Measurements from ENCODE around the gene P2RX7.
"Not testable (repeated sequence)": the region's sequence is repeated elsewhere in the genome, so short reads cannot be mapped to it uniquely, and the experiment has no call there.

Gene P2RX7

DNA sequence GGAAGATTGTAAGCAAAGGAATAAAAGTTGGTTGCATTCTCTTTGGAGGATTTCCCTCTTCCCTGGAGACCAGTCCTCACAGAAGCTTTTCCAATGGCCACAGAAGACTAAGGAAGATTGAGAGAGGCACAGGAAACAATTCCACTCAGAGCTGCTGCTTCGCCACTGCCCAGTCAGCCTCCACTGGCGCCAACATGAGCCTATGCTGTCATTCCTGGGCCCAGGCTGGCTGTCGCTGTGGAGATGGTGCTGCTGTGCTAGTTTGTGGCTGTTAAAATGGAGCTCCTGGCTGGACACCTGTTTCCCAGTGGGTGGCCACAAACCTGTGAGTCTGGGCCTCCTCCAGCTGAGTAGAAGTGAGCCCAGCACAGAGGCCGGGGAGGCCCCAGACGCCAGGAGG, 6.6 kb downstream of the P2RX7 start:
- DNase-seq: no peak

DNA sequence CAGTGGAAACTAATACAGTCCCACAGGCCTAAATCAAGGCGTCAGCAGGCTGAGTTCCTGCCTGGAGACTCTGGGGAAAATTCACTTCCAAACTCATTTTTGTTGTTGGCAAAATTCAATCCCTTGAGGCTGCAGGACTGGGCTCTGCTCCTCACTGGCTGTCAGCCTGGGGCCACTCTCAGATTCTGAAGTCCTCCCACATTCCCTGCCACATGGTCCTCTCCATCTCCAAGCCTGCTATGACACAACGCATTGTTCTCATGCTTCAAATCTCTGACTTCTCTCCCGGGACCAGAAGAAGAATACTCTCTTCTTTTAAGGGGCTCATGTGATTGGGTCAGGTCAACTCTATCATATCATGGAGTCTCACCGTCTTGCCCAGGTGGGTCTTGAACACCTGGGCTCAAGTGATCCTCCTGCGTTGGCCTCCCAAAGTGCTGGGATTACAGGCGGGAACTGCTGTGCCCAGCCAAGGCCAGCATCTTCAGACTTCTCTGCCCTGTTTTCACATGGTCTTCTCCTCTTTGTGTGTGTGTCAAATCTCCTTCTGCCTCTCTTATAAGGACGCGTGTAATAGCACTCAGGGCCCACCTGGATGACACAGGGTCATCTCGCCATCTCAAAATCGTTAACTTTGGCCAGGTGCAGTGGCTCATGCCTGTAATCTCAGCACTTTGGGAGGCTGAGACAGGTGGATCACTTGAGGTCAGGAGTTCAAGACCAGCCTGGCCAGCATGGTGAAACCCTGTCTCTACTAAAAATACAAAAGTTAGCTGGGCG, 9.7 kb downstream of the P2RX7 start:
- no peak for DNase-seq

DNA sequence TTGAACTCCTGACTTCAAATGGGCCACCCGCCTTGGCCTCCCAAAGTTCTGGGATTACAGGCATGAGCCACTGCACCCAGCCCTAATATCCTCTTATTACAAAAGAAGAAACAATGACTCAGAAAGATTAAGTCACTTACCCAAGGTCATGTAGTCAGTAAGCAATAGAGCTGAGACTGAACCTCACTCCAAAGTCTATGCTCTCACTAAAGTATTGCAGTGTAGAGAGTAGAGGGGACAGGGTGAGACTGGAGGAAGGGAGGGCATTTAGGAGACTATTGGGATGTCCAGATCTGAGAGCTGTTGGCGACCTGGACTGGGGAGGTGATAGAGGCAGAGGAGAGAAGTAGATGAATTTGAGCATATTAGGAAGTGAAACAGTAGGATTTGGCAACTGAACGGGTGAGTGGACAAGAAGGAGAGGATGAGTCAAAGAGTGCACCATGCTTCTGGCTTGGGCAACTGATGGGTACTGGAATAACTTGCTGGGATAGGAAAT, 11.8 kb downstream of the P2RX7 start:
- no peak for DNase-seq

GRCh38 chr12:121145221-121145620, 12.5 kb downstream of the P2RX7 start:
- no peak for DNase-seq

- DNase-seq: not testable (repeated sequence)
Observed at GRCh38 chr12:121149289-121149688, 16.6 kb downstream of the P2RX7 start.

DNA sequence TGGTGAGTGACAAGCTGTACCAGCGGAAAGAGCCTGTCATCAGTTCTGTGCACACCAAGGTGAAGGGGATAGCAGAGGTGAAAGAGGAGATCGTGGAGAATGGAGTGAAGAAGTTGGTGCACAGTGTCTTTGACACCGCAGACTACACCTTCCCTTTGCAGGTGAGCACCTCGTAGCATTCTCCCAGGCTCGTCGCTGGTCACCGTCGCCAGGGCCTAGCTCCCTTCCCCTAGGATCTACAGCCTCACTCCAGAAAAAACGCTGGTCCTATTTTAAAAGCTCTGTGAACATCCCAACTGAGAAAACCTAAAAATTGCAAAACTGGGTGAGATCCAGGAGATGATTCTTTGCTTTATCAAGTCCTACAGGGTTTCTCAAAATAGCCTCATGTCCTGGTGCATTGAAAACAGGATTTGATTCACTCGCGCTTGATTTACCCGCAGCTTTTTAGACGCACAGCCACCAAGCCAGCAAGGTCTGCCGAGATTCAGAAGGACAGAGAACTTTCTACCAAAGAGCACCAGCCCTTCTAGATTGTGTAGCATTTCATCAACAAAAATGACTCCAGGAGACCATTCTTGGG, 22.2 kb downstream of the P2RX7 start:
- no peak for DNase-seq

GRCh38 chr12:121156365-121156764, 23.7 kb downstream of the P2RX7 start:
- DNase-seq: no peak

- no peak for DNase-seq
Observed at GRCh38 chr12:121158085-121158484, 25.4 kb downstream of the P2RX7 start.

DNA sequence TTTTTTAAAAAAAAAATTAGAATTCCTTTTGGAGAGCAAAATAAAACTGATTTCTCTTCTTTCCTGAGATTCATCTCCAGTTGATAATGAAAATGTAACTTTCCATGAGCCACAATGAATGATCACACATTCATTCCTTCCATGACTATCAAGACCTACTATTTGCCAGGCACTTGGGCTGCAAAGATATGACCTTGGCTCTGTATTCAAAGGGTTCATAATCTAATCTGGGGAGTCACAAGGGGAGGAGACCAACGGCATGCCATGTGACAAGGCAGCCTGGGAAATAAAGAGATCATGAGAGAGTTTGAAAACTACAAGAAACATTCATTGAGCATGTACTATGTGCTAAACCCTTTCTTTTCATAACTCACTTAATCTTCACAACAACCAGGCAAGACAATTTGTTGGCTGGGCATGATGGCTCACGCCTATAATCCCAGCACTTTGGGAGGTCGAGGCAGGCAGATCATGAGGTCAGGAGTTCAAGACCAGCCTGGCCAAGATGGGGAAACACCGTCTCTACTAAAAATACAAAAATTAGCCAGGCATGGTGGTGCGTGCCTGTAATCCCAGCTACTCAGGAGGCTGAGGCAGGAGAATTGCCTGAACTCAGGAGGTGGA, 26.2 kb downstream of the P2RX7 start:
- not testable (repeated sequence) for DNase-seq

DNA sequence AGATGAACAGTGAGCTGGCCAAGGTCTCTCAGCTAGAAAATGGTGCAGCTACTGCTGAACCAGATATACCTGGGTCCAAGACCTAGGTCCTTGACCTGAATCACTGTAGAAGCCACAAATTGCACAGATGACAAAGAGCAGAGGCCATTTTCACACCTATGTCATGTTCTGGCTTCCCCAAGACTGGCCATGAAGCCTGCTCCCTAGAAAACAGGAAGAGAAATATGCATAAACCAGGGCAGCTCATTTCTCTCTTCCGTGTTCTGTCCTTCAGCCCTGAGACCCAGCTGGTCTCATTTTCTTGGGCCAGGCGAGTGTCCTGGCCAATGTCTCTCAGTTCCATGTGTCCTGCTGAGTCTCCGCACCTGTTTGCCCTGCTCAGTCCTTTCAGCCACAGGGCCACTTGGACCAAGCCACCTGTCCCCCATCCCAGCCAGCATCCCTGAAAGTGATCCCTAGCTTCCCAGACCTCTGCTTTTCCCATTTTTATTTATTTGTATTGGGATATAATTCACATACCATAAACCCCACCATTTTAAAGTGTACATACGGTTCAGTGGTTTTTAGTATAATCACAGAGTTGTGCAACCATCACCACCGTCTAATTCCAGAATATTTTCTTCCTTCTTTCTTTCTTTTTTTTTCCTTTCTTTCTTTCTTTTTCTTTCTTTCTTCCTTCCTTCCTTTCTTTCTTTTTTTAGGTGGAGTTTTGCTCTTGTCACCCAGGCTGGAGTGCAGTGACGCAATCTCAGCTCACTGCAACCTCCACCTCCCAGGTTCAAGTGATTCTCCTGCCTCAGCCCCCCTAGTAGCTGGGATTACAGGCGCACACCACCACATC, 27.0 kb downstream of the P2RX7 start:
- DNase-seq: no peak

DNA sequence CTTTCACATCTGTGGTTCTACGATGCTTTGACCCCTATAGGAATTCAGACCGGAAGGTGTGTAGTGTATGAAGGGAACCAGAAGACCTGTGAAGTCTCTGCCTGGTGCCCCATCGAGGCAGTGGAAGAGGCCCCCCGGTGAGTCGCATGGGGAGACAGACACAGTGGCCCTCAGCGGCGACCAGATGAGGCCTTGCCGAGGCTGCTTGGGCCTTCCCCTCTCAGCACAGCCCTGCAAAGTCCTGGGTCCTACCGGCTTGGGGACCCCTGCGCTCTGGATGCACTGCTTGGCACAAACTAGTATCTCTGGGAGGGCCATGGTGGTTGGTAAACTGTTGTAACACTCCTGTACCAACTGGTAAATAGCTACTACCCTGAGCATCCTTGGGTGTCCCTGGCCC, 29.7 kb downstream of the P2RX7 start:
- DNase-seq: no peak

DNA sequence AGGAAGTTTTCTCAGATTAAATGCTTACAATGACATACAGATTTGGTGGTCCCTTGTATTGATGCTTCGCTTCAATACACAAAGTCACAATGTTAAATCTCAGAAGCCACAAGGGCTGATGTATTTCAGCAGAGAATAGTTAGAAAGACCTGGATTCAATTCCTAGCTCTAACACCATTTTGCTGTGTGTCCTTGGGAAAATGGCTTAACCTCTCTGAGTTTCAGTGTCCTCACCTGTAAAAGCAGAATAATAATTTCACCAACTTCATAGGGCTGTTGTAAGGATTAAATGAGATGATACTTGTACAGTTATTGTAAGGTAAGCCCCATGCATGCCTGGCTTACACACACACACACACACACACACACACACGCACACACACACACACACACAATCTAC, 30.3 kb downstream of the P2RX7 start:
- DNase-seq: no peak

GRCh38 chr12:121164839-121165238, 32.2 kb downstream of the P2RX7 start:
- DNase-seq: not testable (repeated sequence)

DNA sequence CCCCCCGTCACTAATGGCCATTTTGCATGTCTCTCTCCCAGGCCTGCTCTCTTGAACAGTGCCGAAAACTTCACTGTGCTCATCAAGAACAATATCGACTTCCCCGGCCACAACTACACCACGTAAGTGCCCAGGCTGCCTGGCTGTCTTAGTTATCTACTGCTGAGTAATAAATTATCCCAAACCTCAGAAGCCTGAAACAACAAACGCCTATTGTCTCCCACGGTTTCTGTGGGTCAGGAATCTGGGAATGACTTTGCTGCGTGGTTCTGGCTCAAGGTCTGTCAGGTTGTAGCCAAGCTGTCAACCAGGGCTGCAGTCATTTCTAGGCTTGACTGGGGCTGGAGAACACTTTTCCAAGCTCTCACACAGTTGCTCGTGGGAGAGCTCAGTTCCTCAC, 32.6 kb downstream of the P2RX7 start:
- no peak for DNase-seq

GRCh38 chr12:121166356-121166755, 33.7 kb downstream of the P2RX7 start:
- DNase-seq: no peak

DNA sequence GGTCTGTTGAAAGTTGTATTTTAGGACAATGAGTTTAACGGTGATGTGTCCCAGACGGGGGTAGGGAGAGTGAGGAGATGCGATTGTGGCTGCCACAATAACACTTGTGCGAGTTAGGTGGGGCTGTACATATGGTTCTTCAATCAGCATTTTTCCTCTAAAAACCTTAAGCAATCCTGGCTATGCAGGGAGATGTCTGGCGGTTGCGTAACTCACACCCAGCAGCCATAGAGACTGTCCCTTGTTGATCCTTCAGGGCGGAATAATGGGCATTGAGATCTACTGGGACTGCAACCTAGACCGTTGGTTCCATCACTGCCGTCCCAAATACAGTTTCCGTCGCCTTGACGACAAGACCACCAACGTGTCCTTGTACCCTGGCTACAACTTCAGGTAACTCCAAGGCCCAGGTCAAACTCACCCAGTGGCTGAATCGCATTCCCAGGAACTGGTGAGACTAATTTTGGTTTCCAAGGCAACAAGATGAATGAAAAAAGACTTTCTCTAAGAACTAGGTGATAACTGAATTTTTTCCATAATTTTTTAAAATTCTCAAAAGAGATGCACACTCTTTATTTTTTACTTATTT, 34.6 kb downstream of the P2RX7 start:
- no peak for DNase-seq

DNA sequence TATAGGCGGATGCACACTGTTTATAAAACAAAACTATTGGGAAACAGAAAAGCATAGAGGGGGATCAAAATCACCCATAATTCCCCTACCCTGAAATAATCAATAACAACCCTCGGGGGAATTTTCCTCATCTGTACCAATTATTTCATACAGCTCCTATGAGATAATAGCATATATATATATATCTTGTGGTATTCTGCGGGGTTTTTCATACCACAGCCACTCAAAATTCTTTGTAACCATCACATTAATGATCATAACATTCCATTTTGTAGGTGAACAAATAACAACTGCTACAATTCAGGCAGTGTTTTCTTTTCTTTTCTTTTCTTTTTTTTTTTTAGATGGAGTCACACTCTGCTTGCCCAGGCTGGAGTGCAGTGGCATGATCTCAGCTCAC, 35.3 kb downstream of the P2RX7 start:
- DNase-seq: no peak

GRCh38 chr12:121170151-121170550, 37.5 kb downstream of the P2RX7 start:
- DNase-seq: no peak

DNA sequence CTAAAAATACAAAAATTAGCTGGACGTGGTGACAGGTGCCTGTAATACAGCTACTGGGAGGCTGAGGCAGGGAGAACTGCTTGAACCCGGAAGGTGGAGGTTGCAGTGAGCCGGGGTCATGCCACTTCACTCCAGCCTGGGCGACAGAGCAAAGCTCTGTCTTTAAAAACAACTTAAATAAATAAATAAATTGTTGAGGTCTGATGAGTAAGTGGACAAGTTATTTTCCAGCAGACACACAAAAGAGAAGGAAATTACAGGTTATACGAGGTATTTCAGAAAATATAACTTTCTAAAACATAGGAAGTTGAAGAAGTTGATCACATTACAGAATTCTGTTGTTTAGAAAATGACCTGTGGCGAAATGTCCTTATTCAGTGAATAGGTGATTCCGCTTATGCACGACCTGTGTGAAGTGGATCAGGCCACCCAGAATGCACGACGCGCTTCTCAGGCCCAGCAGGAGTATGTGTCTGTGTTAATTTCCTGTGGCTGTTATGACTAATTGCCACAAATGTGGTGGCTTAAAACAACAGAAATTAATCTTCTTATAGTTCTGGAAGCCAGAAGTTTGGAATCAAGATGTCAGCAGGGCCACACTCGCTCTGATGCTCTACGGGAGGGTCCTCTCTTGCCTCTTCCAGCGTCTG, 38.1 kb downstream of the P2RX7 start:
- no peak for DNase-seq

DNA sequence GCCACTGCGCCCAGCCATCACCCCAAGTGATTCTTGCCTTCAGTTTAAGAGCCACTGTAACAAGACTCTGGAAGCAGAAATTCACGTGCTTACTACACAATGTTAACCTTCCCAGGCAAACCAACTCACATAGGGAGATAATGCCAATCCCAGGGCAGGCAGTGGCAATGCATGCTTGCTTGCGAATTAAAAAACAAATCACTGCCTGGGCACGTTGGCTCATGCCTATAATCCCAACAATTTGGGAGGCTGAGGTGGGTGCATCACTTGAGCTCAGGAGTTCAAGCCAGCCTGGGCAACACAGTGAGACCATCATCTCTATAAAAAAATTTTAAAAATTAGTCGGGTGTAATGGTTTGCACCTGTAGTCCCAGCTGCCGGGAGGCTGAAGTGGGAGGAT, 39.5 kb downstream of the P2RX7 start:
- no peak for DNase-seq

DNA sequence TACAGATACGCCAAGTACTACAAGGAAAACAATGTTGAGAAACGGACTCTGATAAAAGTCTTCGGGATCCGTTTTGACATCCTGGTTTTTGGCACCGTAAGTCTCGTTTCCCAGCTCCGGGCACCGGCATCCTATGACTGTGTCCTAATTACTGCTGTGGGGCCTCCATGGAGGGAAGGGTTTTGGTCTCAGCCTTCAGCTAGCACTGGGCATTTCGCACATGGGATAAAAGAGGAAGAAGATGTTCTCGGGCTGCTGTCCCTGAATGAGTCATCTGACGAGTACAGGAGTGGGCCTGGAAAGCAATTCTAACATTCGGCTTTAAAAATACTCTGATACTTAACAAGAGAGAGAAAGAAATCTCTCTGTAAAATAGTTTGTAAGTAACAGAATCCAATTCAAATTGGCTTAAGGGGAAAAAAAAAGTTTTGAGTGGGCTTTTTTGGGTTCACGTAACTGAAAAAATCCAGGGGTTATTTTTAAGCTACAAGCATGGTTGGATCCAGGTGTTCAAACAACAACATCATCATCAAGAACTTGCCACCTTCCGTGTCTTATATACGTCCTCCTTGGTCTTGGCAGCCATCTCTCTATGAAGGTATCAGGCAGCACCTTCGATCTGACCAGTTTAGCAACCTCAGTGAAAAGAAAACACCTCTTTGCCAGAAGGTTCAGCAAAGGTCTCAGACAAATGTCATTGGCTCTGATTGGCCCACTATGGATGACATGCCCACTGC, 42.9 kb downstream of the P2RX7 start:
- DNase-seq: no peak

Data from NCI-H2107 (cell line).